ENCODE results near the gene NACA.
"Not testable (repeated sequence)": the region's sequence is repeated elsewhere in the genome, so short reads cannot be mapped to it uniquely, and the experiment has no call there.

The NACA gene

GRCh38 chr12:56723889-56724700, 1.0 kb downstream of the NACA start:
- DNase-seq = peak; percentile 18

GRCh38 chr12:56723352-56723751, 1.7 kb downstream of the NACA start:
- DNase-seq = no peak

GRCh38 chr12:56722832-56723231, 2.3 kb downstream of the NACA start:
- DNase-seq = no peak

GRCh38 chr12:56721721-56722120, 3.4 kb downstream of the NACA start:
- DNase-seq = no peak

GRCh38 chr12:56721216-56721615, 3.9 kb downstream of the NACA start:
- DNase-seq = no peak

GRCh38 chr12:56720731-56721151, 4.4 kb downstream of the NACA start:
- DNase-seq = no peak

- no peak for DNase-seq
Observed at GRCh38 chr12:56719056-56719455, 6.0 kb downstream of the NACA start.

- DNase-seq = no peak
Observed at GRCh38 chr12:56718636-56719035, 6.5 kb downstream of the NACA start.

GRCh38 chr12:56718149-56718548, 7.0 kb downstream of the NACA start:
- no peak for DNase-seq

GRCh38 chr12:56716933-56717880, 7.9 kb downstream of the NACA start:
- DNase-seq = no peak

GRCh38 chr12:56716458-56716857, 8.6 kb downstream of the NACA start:
- DNase-seq = no peak

GRCh38 chr12:56715798-56716197, 9.3 kb downstream of the NACA start:
- DNase-seq = no peak

- no peak for DNase-seq
Observed at GRCh38 chr12:56714431-56714929, 10.6 kb downstream of the NACA start.

- no peak for DNase-seq
Observed at GRCh38 chr12:56713345-56713744, 11.8 kb downstream of the NACA start.

GRCh38 chr12:56709759-56710376, 15.2 kb downstream of the NACA start:
- DNase-seq = no peak

GRCh38 chr12:56704522-56704921, 20.6 kb downstream of the NACA start:
- not testable (repeated sequence) for DNase-seq

GRCh38 chr12:56699020-56699661, 26.0 kb downstream of the NACA start:
- DNase-seq = no peak

GRCh38 chr12:56695327-56696101, 29.6 kb downstream of the NACA start:
- no peak for DNase-seq

GRCh38 chr12:56694161-56694560, 30.9 kb downstream of the NACA start:
- no peak for DNase-seq

GRCh38 chr12:56688846-56689109, 36.3 kb downstream of the NACA start:
- DNase-seq = no peak

- peak; percentile 100 for DNase-seq
Observed at GRCh38 chr12:56688129-56688845, 36.8 kb downstream of the NACA start, which contains the start of gene PTGES3. TSS of gene PTGES3 (minus strand) at chr12:56688284. CDS start at chr12:56687999, 285 bp downstream.

Data from amniotic stem cell (primary cell).